ENCODE data around the gene IGFLR1. TPM values are rescaled to one million over a fixed set of nuclear protein-coding genes. Genes with fewer than 3 reads are reported as not detected.

The IGFLR1 gene
- total and polyA plus RNA-seq, 2 of the 8 experiments (the other 6 are each of a cell fraction or from before 2014, with no cell fraction given) = 8.4 to 28.9 TPM

DNA sequence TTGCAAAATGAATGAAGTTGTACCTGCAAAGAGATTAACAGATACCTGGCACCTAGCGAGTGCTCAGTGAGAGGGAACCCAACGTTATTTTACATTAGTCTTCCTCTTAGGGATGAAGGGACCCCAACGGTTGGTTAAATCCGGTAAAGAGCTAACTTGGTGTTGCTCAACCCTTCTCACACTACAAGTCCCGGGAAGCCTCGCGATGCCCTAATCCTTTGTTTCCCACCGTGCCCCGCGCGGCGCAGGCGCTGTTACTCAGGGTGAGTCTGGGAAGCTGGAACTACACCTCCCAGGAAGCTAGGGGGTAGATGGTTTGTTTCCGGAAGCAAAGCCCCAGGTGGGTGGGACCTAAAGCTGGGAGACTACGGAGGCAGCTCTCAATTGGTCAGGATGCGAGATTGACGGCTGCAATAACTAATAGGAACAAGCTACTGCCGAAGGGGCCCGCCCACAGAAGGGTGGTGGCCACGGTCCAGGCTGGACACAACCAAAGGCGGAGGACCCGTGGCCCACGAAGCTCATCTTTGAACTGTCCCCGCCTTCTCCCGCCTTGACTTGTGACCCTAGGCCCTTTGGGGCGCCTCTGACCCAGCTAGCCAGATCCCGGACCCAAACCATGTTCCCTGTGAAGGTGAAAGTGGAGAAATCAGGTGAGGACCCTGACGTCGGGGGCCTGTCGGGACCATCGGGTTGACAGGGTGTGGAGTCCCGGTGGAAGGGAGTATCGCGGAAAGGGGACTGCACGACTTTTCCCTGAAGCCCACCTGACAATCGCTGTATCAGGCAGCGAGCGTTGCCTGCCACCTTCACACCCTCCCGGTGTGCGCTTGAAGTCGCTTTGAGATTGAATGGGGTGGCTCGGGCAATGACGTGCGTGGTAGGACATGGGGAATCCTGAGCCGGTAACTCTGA is 6.1 kb upstream of the IGFLR1 start, which contains the start of gene LIN37 (continued):
- TF ChIP-seq, protein P1, sequence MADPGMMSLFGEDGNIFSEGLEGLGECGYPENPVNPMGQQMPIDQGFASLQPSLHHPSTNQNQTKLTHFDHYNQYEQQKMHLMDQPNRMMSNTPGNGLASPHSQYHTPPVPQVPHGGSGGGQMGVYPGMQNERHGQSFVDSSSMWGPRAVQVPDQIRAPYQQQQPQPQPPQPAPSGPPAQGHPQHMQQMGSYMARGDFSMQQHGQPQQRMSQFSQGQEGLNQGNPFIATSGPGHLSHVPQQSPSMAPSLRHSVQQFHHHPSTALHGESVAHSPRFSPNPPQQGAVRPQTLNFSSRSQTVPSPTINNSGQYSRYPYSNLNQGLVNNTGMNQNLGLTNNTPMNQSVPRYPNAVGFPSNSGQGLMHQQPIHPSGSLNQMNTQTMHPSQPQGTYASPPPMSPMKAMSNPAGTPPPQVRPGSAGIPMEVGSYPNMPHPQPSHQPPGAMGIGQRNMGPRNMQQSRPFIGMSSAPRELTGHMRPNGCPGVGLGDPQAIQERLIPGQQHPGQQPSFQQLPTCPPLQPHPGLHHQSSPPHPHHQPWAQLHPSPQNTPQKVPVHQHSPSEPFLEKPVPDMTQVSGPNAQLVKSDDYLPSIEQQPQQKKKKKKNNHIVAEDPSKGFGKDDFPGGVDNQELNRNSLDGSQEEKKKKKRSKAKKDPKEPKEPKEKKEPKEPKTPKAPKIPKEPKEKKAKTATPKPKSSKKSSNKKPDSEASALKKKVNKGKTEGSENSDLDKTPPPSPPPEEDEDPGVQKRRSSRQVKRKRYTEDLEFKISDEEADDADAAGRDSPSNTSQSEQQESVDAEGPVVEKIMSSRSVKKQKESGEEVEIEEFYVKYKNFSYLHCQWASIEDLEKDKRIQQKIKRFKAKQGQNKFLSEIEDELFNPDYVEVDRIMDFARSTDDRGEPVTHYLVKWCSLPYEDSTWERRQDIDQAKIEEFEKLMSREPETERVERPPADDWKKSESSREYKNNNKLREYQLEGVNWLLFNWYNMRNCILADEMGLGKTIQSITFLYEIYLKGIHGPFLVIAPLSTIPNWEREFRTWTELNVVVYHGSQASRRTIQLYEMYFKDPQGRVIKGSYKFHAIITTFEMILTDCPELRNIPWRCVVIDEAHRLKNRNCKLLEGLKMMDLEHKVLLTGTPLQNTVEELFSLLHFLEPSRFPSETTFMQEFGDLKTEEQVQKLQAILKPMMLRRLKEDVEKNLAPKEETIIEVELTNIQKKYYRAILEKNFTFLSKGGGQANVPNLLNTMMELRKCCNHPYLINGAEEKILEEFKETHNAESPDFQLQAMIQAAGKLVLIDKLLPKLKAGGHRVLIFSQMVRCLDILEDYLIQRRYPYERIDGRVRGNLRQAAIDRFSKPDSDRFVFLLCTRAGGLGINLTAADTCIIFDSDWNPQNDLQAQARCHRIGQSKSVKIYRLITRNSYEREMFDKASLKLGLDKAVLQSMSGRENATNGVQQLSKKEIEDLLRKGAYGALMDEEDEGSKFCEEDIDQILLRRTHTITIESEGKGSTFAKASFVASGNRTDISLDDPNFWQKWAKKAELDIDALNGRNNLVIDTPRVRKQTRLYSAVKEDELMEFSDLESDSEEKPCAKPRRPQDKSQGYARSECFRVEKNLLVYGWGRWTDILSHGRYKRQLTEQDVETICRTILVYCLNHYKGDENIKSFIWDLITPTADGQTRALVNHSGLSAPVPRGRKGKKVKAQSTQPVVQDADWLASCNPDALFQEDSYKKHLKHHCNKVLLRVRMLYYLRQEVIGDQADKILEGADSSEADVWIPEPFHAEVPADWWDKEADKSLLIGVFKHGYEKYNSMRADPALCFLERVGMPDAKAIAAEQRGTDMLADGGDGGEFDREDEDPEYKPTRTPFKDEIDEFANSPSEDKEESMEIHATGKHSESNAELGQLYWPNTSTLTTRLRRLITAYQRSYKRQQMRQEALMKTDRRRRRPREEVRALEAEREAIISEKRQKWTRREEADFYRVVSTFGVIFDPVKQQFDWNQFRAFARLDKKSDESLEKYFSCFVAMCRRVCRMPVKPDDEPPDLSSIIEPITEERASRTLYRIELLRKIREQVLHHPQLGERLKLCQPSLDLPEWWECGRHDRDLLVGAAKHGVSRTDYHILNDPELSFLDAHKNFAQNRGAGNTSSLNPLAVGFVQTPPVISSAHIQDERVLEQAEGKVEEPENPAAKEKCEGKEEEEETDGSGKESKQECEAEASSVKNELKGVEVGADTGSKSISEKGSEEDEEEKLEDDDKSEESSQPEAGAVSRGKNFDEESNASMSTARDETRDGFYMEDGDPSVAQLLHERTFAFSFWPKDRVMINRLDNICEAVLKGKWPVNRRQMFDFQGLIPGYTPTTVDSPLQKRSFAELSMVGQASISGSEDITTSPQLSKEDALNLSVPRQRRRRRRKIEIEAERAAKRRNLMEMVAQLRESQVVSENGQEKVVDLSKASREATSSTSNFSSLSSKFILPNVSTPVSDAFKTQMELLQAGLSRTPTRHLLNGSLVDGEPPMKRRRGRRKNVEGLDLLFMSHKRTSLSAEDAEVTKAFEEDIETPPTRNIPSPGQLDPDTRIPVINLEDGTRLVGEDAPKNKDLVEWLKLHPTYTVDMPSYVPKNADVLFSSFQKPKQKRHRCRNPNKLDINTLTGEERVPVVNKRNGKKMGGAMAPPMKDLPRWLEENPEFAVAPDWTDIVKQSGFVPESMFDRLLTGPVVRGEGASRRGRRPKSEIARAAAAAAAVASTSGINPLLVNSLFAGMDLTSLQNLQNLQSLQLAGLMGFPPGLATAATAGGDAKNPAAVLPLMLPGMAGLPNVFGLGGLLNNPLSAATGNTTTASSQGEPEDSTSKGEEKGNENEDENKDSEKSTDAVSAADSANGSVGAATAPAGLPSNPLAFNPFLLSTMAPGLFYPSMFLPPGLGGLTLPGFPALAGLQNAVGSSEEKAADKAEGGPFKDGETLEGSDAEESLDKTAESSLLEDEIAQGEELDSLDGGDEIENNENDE (IDR thresholded peaks at IDR 0.05; ENCODE audit: insufficient replicate concordance, low read length) = no peak
- TF ChIP-seq CTBP2 (IDR thresholded peaks at IDR 0.05; ENCODE audit: borderline replicate concordance, insufficient read depth, insufficient read length, low read length) (no peak), GABPA (IDR thresholded peaks at IDR 0.05; ENCODE audit: borderline replicate concordance, insufficient read depth, low read length) (peak; percentile 82; the same call in 1 of the 2 replicates), NRF1 (IDR thresholded peaks at IDR 0.05; ENCODE audit: low read depth, low read length) (peak; percentile 75)

All from H1 (cell line).